HCT116 (cell line): ENCODE measurements around the gene ATRN. TPM values are rescaled to one million over a fixed set of nuclear protein-coding genes. Genes with fewer than 3 reads are reported as not detected.

Experiments
- ATAC-seq: fragments of 200-7000 bp; cut with Tn5 transposase; 2 replicates; pipeline ENCODE4 v1.9.1; 2020; ENCODE audit warnings: mild to moderate bottlenecking, moderate library complexity
- BruUV-seq: library from RNA; stranded (reverse); fragments of 400-500 nt; replicated peaks from 2 replicates; lab custom pipeline; 2021; lab: Mats Ljungman, UMichigan
- CTCF ChIA-PET: fragments of 300-600 bp; sonication (Branson Sonifier 250); formaldehyde crosslinking; loops from one replicate; lab custom pipeline; 2021; ENCODE audit warnings: antibody characterized with exemption; lab: Charles Lee
- POLR2A ChIA-PET: fragments of 300-600, 350-600 bp; sonication (Branson Sonifier 250); formaldehyde crosslinking; loops from one replicate; lab custom pipeline; 2021; ENCODE audit warnings: antibody characterized with exemption; lab: Charles Lee
- RAD21 ChIA-PET, 2 experiments: fragments of 300-600 bp; sonication (Branson Sonifier 250); formaldehyde crosslinking; loops; one replicate each; lab custom pipeline; 2023; ENCODE audit warnings: low total read pairs in 2 of 2; ENCODE audit not compliant: uncharacterized antibody in 2 of 2, unreplicated experiment in 2 of 2, low non-redundant PET in 1 of 2; lab: Charles Lee
- DNase-seq: peaks from one replicate; pipeline ENCODE4 v3.0.0-alpha.2; 2010; ENCODE audit warnings: low read depth, low spot score
- H2AFZ ChIP-seq: fragments of 200-600 bp; shearing (Covaris generic), sonication (generic); 2 replicates; pipeline ENCODE4 v1.6.1; 2017; ENCODE audit warnings: low read depth, mixed run types, mixed read lengths, antibody characterized with exemption, low read length; ENCODE audit not compliant: poor library complexity, severe bottlenecking
- H3K27ac ChIP-seq: 2 replicates; pipeline ENCODE4 v1.5.1; 2012; ENCODE audit warnings: low read depth, low read length
- H3K27me3 ChIP-seq: fragments of 200-600 bp; sonication (generic); 2 replicates; pipeline ENCODE4 v1.6.1; 2016; ENCODE audit warnings: mixed run types, low read length, mixed read lengths; ENCODE audit not compliant: insufficient read depth
- H3K36me3 ChIP-seq, 2 experiments: fragments of 200-500 bp in 1 of 2; fragments of 200-600 bp in 1 of 2; sonication (Bioruptor generic) in 1 of 2; sonication (generic) in 1 of 2; 2 replicates each; pipeline versions ENCODE4 v1.5.1 to v1.6.1; 2014 to 2016; ENCODE audit warnings: low read length in 2 of 2, inconsistent platforms in 1 of 2, mixed read lengths in 1 of 2, mixed run types in 1 of 2; ENCODE audit not compliant: insufficient read depth in 2 of 2, control insufficient read depth in 1 of 2
- H3K4me1 ChIP-seq, 2 experiments: fragments of 200-600 bp in 1 of 2; sonication (generic) in 1 of 2; 2 replicates each; pipeline versions ENCODE4 v1.5.1 to v1.6.1; 2012 to 2017; ENCODE audit warnings: low read length in 2 of 2, inconsistent platforms in 1 of 2, mild to moderate bottlenecking in 1 of 2, mixed read lengths in 1 of 2, mixed run types in 1 of 2, moderate library complexity in 1 of 2; ENCODE audit not compliant: insufficient read depth in 2 of 2, control insufficient read depth in 1 of 2
- H3K4me2 ChIP-seq: fragments of 200-600 bp; sonication (generic); 2 replicates; pipeline ENCODE4 v1.6.1; 2017; ENCODE audit warnings: mixed run types, low read length, mixed read lengths
- H3K4me3 ChIP-seq, 2 experiments: fragments of 200-600 bp in 1 of 2; sonication (generic) in 1 of 2; replicated peaks in 1 of 2; 2 replicates each; pipeline ENCODE4 v1.5.1; 2011 to 2016; ENCODE audit warnings: low read length in 2 of 2, control low read depth in 1 of 2, low read depth in 1 of 2, mild to moderate bottlenecking in 1 of 2, mixed read lengths in 1 of 2, mixed run types in 1 of 2
- H3K79me2 ChIP-seq: fragments of 200-600 bp; sonication (generic); 2 replicates; pipeline ENCODE4 v1.6.1; 2017; ENCODE audit warnings: mild to moderate bottlenecking, mixed run types, low read length, moderate library complexity, mixed read lengths; ENCODE audit not compliant: insufficient read depth
- H3K9ac ChIP-seq: fragments of 200-600 bp; sonication (generic); 2 replicates; pipeline ENCODE4 v1.6.1; 2016; ENCODE audit warnings: low read length, mixed read lengths
- H3K9me2 ChIP-seq: fragments of 200-600 bp; sonication (generic), shearing (Covaris generic); 2 replicates; pipeline ENCODE4 v1.6.1; 2017; ENCODE audit warnings: mixed run types, mild to moderate bottlenecking, moderate library complexity; ENCODE audit not compliant: insufficient read depth
- H3K9me3 ChIP-seq, 2 experiments: fragments of 200-500 bp in 1 of 2; fragments of 200-600 bp in 1 of 2; sonication (Bioruptor generic) in 1 of 2; sonication (generic) in 1 of 2; 2 replicates each; pipeline ENCODE4 v1.6.1; 2014 to 2017; ENCODE audit warnings: low read length in 2 of 2, mixed read lengths in 2 of 2, inconsistent platforms in 1 of 2, low read depth in 1 of 2, mild to moderate bottlenecking in 1 of 2, mixed run types in 1 of 2, moderate library complexity in 1 of 2; ENCODE audit not compliant: control insufficient read depth in 1 of 2, insufficient read depth in 1 of 2
- H4K20me1 ChIP-seq: fragments of 200-600 bp; sonication (generic), shearing (Covaris generic); 2 replicates; pipeline ENCODE4 v1.6.1; 2017; ENCODE audit warnings: mixed run types, mild to moderate bottlenecking, moderate library complexity; ENCODE audit not compliant: insufficient read depth
- CBX3 ChIP-seq: IDR thresholded peaks from 2 replicates; pipeline ENCODE4 v1.6.1; 2012; ENCODE audit warnings: low read depth
- FOSL1 ChIP-seq: IDR thresholded peaks from 2 replicates; pipeline ENCODE4 v1.6.1; 2012; ENCODE audit warnings: low read depth
- JUND ChIP-seq: IDR thresholded peaks from 2 replicates; pipeline ENCODE4 v1.6.1; 2012
- POLR2A ChIP-seq: IDR thresholded peaks from 2 replicates; pipeline ENCODE4 v1.7.0; 2011; ENCODE audit warnings: borderline replicate concordance; ENCODE audit not compliant: insufficient read depth, insufficient read length; ENCODE audit errors: extremely low read depth
- SIN3A ChIP-seq: IDR thresholded peaks from 2 replicates; pipeline ENCODE4 v1.6.1; 2012; ENCODE audit warnings: low read depth
- SRF ChIP-seq: IDR thresholded peaks from 2 replicates; pipeline ENCODE4 v1.6.1; 2012; ENCODE audit warnings: low read depth
- YY1 ChIP-seq: IDR thresholded peaks from 2 replicates; pipeline ENCODE4 v1.6.1; 2011; ENCODE audit warnings: low read length, low read depth, moderate library complexity, mild to moderate bottlenecking; ENCODE audit not compliant: insufficient replicate concordance; ENCODE audit errors: extremely low read depth
- intact Hi-C: fragments of 100-400 bp; cut with micrococcal nuclease; formaldehyde crosslinking; loops from 2 replicates; pipeline ENCODE4 v1.10.0; 2022
- total RNA-seq: library from RNA; stranded (reverse); gene quantifications from one replicate; pipeline ENCODE4 v1.2.1, GENCODE V29; 2021; ENCODE audit not compliant: unreplicated experiment
- TF ChIP-seq, protein P1 (sequence below): IDR thresholded peaks from 2 replicates; pipeline ENCODE4 v1.6.1; 2012
- TF ChIP-seq, protein P2 (sequence below): IDR thresholded peaks from 2 replicates; pipeline ENCODE4 v1.6.1; 2012; ENCODE audit warnings: low read depth
- TF ChIP-seq, protein P3 (sequence below): IDR thresholded peaks from 2 replicates; pipeline ENCODE4 v1.6.1; 2012
- TF ChIP-seq, protein P4 (sequence below), 3 experiments: fragments of 200-600 bp in 1 of 3; sonication (generic) in 1 of 3; IDR thresholded peaks in 2 of 3; conservative IDR thresholded peaks in 1 of 3; 2 replicates each; pipeline ENCODE4 v1.5.1; 2012 to 2017; ENCODE audit warnings: low read depth in 2 of 3, low read length in 2 of 3, antibody characterized with exemption in 1 of 3, borderline replicate concordance in 1 of 3, control low read depth in 1 of 3, mild to moderate bottlenecking in 1 of 3, mixed read lengths in 1 of 3, mixed run types in 1 of 3, moderate library complexity in 1 of 3; ENCODE audit not compliant: insufficient read depth in 1 of 3

Gene ATRN
- total RNA-seq, 1 experiment from 2014 or later: 24.4 TPM

DNA sequence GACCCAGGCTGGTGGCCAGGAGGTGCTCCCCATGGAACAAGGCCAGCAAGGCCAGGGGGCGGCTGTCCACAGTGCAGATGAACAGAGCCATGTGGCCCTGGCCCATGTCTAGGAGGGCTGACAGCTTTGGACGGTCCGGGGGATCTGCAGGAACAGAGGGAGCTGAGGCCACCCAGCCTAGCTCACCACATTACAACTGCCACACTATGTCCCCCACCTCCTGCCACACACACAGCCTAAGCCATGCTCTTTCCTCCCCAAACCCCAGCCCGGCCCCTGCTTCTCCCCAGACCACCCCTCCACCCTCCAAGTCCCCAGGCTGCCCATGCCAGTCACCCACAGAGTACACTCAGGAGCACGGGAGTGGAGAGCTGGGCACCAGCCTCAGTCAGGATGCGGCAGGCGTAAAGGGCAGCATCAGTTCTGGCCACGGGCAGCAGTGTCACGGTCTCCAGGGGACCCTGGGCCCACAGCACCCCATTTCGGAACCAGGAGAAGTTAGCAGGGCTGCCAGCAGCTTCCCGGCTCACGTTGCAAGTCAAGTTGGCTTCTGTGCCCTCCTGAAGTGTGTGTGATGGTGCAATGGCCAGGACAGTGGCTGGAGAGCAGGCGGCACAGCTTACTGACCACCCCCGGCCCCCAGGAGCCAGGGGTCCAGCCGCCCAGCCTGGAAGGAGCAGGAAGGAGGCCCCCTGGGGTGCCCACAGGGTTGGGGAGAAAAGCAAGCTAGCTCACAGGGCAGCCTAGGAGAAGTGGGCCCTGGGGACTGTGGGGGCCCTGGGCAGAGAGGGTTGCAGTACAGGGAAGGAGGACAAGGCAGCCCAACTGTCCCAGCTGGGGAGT, 226.1 kb downstream of the ATRN start:
- ATAC-seq: no peak
- RAD21 ChIA-PET: no interaction called here
- Histone ChIP-seq H3K9me2 (no peaks in the 10 kb centered on the region), H3K4me3 (no peak overlapping the region), H3K4me1 (no peaks in the 10 kb centered on the region), H3K9ac (no peak overlapping the region), H3K27me3 (no peaks in the 10 kb centered on the region), H2AFZ (no peak overlapping the region), H3K4me2 (no peak overlapping the region), H3K9me3 (no peaks in the 10 kb centered on the region; a peak in 1 of 4 replicates), H3K36me3 (no peaks in the 10 kb centered on the region), H4K20me1 (no peaks in the 10 kb centered on the region), H3K79me2 (no peaks in the 10 kb centered on the region), H3K27ac (no peak overlapping the region)
- CTCF ChIA-PET: interaction anchor here (1.1 to 1.5 kb wide), 2 partner anchors 14 to 20 kb away, joined by 3 to 5 read pairs; no protein-coding TSS in a partner anchor
- POLR2A ChIA-PET: no interaction called here
- DNase-seq: no peak
- no TSS peak for BruUV-seq
- TF ChIP-seq, protein P1, sequence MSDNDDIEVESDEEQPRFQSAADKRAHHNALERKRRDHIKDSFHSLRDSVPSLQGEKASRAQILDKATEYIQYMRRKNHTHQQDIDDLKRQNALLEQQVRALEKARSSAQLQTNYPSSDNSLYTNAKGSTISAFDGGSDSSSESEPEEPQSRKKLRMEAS: no peak
- no peak for TF ChIP-seq POLR2A
- no peak for TF ChIP-seq CBX3
- intact Hi-C loops: no loop called here

DNA sequence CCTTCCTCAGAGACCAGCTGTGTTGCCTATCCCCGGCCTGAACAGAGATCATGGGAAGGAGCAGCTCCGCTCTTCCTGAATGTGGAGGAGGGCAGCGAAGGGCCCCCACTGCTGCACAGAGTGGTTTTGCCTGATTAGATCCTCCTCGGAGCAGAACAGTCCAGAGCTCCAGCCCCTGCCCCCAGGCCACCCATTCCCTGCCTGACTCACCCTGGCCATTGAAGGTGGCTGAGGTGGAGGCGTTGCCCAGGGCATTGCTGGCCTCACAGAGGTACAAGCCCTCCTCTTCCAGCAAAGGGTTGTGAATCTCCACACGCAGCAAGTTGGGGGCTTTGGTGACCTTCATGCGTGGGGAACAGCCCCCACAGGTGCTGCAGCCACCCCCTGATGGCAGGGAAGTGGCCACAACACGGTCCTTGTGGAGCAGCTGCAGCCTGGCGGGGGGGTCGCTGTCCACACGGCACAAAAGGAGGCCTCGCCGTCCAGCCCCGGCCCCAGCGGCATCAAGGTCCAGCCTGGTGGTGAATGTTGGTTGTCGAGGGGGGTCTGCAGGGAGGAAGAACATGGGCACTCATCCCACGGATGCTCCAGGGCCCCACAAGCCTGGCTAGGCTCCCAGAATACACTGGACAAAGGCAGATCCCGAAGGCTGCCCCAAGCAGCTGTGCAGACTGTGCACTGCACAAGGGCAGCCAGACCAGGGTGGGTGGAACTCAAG, 226.9 kb downstream of the ATRN start:
- H3K9ac ChIP-seq: no peak overlapping the region
- DNase-seq (no peak), ATAC-seq (no peak)
- ChIA-PET CTCF (interaction anchor here (3.1 kb wide), 1 partner anchor 13 kb away, joined by 16 read pairs; no protein-coding TSS in a partner anchor), POLR2A (no interaction called here), RAD21 (no interaction called here)
- H3K79me2 ChIP-seq: no peaks in the 10 kb centered on the region
- no peaks in the 10 kb centered on the region for H3K9me2 ChIP-seq
- H2AFZ ChIP-seq: no peak overlapping the region
- no peak overlapping the region for H3K4me3 ChIP-seq
- H3K9me3 ChIP-seq: no peaks in the 10 kb centered on the region; a peak in 1 of 4 replicates
- H3K27ac ChIP-seq: no peak overlapping the region
- no peaks in the 10 kb centered on the region for H3K27me3 ChIP-seq
- H3K36me3 ChIP-seq: no peaks in the 10 kb centered on the region
- intact Hi-C loops: no loop called here
- no peak overlapping the region for H3K4me2 ChIP-seq
- H4K20me1 ChIP-seq: no peaks in the 10 kb centered on the region
- H3K4me1 ChIP-seq: no peaks in the 10 kb centered on the region
- no TSS peak for BruUV-seq
- TF ChIP-seq JUND: no peak
- TF ChIP-seq, protein P2, sequence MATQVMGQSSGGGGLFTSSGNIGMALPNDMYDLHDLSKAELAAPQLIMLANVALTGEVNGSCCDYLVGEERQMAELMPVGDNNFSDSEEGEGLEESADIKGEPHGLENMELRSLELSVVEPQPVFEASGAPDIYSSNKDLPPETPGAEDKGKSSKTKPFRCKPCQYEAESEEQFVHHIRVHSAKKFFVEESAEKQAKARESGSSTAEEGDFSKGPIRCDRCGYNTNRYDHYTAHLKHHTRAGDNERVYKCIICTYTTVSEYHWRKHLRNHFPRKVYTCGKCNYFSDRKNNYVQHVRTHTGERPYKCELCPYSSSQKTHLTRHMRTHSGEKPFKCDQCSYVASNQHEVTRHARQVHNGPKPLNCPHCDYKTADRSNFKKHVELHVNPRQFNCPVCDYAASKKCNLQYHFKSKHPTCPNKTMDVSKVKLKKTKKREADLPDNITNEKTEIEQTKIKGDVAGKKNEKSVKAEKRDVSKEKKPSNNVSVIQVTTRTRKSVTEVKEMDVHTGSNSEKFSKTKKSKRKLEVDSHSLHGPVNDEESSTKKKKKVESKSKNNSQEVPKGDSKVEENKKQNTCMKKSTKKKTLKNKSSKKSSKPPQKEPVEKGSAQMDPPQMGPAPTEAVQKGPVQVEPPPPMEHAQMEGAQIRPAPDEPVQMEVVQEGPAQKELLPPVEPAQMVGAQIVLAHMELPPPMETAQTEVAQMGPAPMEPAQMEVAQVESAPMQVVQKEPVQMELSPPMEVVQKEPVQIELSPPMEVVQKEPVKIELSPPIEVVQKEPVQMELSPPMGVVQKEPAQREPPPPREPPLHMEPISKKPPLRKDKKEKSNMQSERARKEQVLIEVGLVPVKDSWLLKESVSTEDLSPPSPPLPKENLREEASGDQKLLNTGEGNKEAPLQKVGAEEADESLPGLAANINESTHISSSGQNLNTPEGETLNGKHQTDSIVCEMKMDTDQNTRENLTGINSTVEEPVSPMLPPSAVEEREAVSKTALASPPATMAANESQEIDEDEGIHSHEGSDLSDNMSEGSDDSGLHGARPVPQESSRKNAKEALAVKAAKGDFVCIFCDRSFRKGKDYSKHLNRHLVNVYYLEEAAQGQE: no peak
- no peak for TF ChIP-seq SIN3A
- TF ChIP-seq SRF: no peak
- no peak for TF ChIP-seq FOSL1
- no peak for TF ChIP-seq YY1
- TF ChIP-seq, protein P3, sequence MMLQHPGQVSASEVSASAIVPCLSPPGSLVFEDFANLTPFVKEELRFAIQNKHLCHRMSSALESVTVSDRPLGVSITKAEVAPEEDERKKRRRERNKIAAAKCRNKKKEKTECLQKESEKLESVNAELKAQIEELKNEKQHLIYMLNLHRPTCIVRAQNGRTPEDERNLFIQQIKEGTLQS: no peak
- TF ChIP-seq CBX3: no peak
- no peak for TF ChIP-seq POLR2A
- TF ChIP-seq, protein P4, sequence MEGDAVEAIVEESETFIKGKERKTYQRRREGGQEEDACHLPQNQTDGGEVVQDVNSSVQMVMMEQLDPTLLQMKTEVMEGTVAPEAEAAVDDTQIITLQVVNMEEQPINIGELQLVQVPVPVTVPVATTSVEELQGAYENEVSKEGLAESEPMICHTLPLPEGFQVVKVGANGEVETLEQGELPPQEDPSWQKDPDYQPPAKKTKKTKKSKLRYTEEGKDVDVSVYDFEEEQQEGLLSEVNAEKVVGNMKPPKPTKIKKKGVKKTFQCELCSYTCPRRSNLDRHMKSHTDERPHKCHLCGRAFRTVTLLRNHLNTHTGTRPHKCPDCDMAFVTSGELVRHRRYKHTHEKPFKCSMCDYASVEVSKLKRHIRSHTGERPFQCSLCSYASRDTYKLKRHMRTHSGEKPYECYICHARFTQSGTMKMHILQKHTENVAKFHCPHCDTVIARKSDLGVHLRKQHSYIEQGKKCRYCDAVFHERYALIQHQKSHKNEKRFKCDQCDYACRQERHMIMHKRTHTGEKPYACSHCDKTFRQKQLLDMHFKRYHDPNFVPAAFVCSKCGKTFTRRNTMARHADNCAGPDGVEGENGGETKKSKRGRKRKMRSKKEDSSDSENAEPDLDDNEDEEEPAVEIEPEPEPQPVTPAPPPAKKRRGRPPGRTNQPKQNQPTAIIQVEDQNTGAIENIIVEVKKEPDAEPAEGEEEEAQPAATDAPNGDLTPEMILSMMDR (IDR thresholded peaks at IDR 0.05 in 2 of 3, conservative IDR thresholded peaks at IDR 0.05 in 1 of 3; ENCODE audit: borderline replicate concordance in 1 of 3, insufficient read depth in 1 of 3, low read depth in 2 of 3, low read length in 2 of 3): no peak
